ENCODE results near the gene TSPEAR. TPM values are rescaled to one million over a fixed set of nuclear protein-coding genes. Genes with fewer than 3 reads are reported as not detected.

Gene TSPEAR
- total RNA-seq, 4 donors from 2014 or later: not detected

GRCh38 chr21:44450402-44450801, 261.0 kb downstream of the TSPEAR start:
- Histone ChIP-seq H3K27me3 (peaks cover 22% of the 10 kb centered on the region), H3K9me3 (no peaks in the 10 kb centered on the region), H3K36me3 (no peaks in the 10 kb centered on the region), H3K4me1 (peaks cover 0 to 4% (median 1%) of the 10 kb centered on the region in 4 donors), H3K4me3 (no peak overlapping the region), H3K27ac (no peak overlapping the region)
- DNase-seq: no peak
- TF ChIP-seq CTCF (IDR thresholded peaks at IDR 0.05) (no peak), POLR2AphosphoS5 (IDR thresholded peaks at IDR 0.05) (no peak), POLR2A (IDR thresholded peaks at IDR 0.05) (no peak), EP300 (IDR thresholded peaks at IDR 0.05; ENCODE audit: low read depth) (no peak)
- WGBS, 2 donors (ENCODE audit: low coverage in 1 of 2): 29 to 69% methylated on average over 1 to 13 of the region's 14 CpGs
- intact Hi-C loops (cut with DNase I; ENCODE audit: low total_unique reads) (loop anchor here (10.0 kb wide), 1 partner anchor 116 kb away; the partner anchor contains the start of gene CFAP410), in situ Hi-C loops (cut with MboI; ENCODE audit: low pct_ligation_motif_present in 1 of 4, low pct_unique_long_range_greater_than_20kb in 1 of 4, low sequenced_read_pairs in 3 of 4) (loop anchor here in 2 of 4 donors (10.0 to 25.0 kb wide), 2 partner anchors 106 to 188 kb away; partner anchors contain the start of gene DNMT3L (in 1 of the 2))

DNA sequence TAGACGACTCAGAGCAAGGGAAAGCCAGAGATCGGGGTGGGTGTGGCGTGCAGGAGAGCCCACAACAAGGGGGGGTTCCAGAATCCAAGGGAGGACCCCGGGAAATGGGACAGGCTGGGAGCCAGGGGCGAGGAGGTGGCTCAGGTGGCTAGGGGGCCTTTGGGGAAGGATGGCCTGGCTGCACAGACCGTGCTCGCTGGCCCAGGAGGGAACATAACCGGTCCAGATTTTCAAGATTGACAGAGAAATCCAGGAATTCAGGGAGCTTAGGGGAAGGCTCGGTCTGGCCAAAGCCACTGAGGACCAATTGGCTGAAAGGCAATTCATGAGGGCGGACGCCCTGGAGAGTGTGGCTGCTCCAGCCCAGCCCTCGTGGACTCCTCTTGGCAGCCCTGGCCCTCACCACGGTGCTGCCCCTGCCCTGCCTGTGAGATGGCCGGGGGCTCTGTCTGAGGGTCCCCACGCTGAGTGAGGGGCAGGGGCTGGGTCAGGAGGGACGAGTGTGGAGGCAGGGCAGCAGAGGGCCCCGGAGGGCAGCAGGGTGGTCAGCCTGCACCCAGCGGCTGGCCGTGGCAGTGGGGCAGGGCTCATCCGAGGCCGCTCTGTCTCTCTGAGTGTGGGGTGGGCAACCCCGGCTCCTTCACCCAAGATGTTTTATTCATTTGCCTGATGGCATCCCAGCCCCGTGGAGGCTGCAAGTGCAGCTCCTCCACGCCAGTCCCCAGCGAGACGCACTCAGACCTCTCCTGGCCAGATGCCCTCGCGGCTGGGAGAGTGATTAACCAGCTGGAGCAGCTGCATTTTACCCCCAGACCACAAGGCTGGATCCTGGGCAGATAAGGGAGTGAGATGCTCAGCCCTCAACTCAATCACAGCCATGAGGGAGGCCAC, 261.7 kb downstream of the TSPEAR start:
- Histone ChIP-seq H3K9me3 (no peaks in the 10 kb centered on the region), H3K27me3 (peaks cover 24% of the 10 kb centered on the region), H3K27ac (no peak overlapping the region), H3K4me1 (no peaks in the 10 kb centered on the region), H3K36me3 (no peaks in the 10 kb centered on the region), H3K4me3 (no peak overlapping the region)
- DNase-seq: no peak
- intact Hi-C loops (cut with DNase I; ENCODE audit: low total_unique reads) (loop anchor here (10.0 kb wide), 1 partner anchor 115 kb away; the partner anchor contains the start of gene CFAP410), in situ Hi-C loops (cut with MboI; ENCODE audit: low pct_ligation_motif_present in 1 of 4, low pct_unique_long_range_greater_than_20kb in 1 of 4, low sequenced_read_pairs in 3 of 4) (loop anchor here in 2 of 4 donors (10.0 to 25.0 kb wide), 2 partner anchors 105 to 187 kb away; partner anchors contain the start of gene DNMT3L (in 1 of the 2))
- WGBS, 2 donors (ENCODE audit: low coverage in 1 of 2): 54 to 56% methylated on average over 7 to 27 of the region's 28 CpGs
- TF ChIP-seq EP300 (IDR thresholded peaks at IDR 0.05; ENCODE audit: low read depth) (no peak), POLR2AphosphoS5 (IDR thresholded peaks at IDR 0.05) (no peak), CTCF (IDR thresholded peaks at IDR 0.05) (no peak), POLR2A (IDR thresholded peaks at IDR 0.05) (no peak)

DNA sequence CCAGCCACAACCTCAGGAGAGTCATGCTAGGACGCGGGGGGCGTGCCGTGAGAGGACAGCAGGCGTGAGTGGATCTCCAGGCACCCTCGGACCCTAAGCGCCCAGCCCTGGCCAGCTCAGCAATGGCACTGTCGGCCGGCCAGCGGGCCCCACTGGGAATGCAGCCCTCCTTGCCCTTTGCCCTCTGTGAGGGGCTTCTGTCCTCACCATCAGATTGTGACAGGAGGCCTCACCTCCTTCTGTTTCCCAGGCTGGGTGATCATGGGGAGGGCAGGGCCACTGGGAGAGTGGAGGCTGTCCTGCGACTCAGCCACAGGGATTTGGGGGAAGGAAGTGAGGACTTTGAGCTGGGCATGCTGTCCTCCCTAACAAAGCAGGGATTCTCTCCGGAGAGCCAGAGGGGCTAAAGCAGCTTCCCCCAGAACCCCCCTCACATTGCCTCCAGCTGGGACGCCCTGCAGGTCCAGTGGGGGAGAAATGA, 262.7 kb downstream of the TSPEAR start:
- Histone ChIP-seq H3K4me3 (no peak overlapping the region), H3K36me3 (no peaks in the 10 kb centered on the region), H3K4me1 (no peaks in the 10 kb centered on the region), H3K27ac (no peak overlapping the region), H3K9me3 (no peaks in the 10 kb centered on the region), H3K27me3 (peaks cover 24% of the 10 kb centered on the region)
- no peak for DNase-seq
- intact Hi-C loops (cut with DNase I; ENCODE audit: low total_unique reads) (no loop called here), in situ Hi-C loops (cut with MboI; ENCODE audit: low pct_ligation_motif_present in 1 of 4, low pct_unique_long_range_greater_than_20kb in 1 of 4, low sequenced_read_pairs in 3 of 4) (no loop called here)
- TF ChIP-seq POLR2AphosphoS5 (IDR thresholded peaks at IDR 0.05): no peak
- TF ChIP-seq POLR2A (IDR thresholded peaks at IDR 0.05): no peak
- TF ChIP-seq CTCF (IDR thresholded peaks at IDR 0.05): no peak
- no peak for TF ChIP-seq EP300 (IDR thresholded peaks at IDR 0.05; ENCODE audit: low read depth)
- WGBS, 2 donors (ENCODE audit: low coverage in 1 of 2): 60% methylated on average over 10 of the region's 13 CpGs; no CpG with 5 or more reads in 1 of the 2 donors

Small RNA genes within 50 kb of the gene (small RNA-seq; reads per million reads assigned to genes)
- gene KRTAP12-6P: 0 reads per million in 4 donors

Other genes with a start within 250 kb of the TSPEAR start
- gene KRTAP10-1, start 171.4 kb downstream of the TSPEAR start, total RNA-seq: not detected
- gene KRTAP10-2, start 160.1 kb downstream of the TSPEAR start, total RNA-seq: not detected
- gene KRTAP10-3, start 152.8 kb downstream of the TSPEAR start, total RNA-seq: not detected
- not detected for gene KRTAP10-4, start 137.8 kb downstream of the TSPEAR start, total RNA-seq
- not detected for gene KRTAP10-5, start 131.0 kb downstream of the TSPEAR start, total RNA-seq
- gene KRTAP10-6, start 119.1 kb downstream of the TSPEAR start, total RNA-seq: not detected
- not detected for gene KRTAP10-7, start 111.0 kb downstream of the TSPEAR start, total RNA-seq
- gene KRTAP10-8, start 99.5 kb downstream of the TSPEAR start, total RNA-seq: not detected
- not detected for gene KRTAP10-9, start 84.5 kb downstream of the TSPEAR start, total RNA-seq
- gene KRTAP10-10, start 74.2 kb downstream of the TSPEAR start, total RNA-seq: not detected
- not detected for gene KRTAP10-11, start 65.2 kb downstream of the TSPEAR start, total RNA-seq
- gene KRTAP12-4, start 56.9 kb downstream of the TSPEAR start, total RNA-seq: not detected
- not detected for gene KRTAP12-3, start 53.6 kb downstream of the TSPEAR start, total RNA-seq
- gene KRTAP12-2, start 44.6 kb downstream of the TSPEAR start, total RNA-seq: not detected
- not detected for gene KRTAP12-1, start 29.4 kb downstream of the TSPEAR start, total RNA-seq
- not detected for gene KRTAP10-12, start 14.4 kb downstream of the TSPEAR start, total RNA-seq
- gene UBE2G2, start 90.2 kb upstream of the TSPEAR start, total RNA-seq: 10 to 100 TPM; 40.8 to 78.0 (median 60.5) TPM
- 10 to 100 TPM; 18.3 to 56.7 (median 38.1) TPM for gene SUMO3, start 106.5 kb upstream of the TSPEAR start, total RNA-seq
- gene PTTG1IP, start 162.1 kb upstream of the TSPEAR start, total RNA-seq: 100 to 1,000 TPM; 157 to 552 (median 288) TPM
- 10 to 100 TPM; 14.2 to 32.4 (median 24.9) TPM for gene ITGB2, start 209.3 kb upstream of the TSPEAR start, total RNA-seq
- 10 to 100 TPM in 3 of 4 donors, 1 to 10 TPM in 1; 8.1 to 46.0 (median 16.6) TPM for gene SLX9, start 228.5 kb upstream of the TSPEAR start, total RNA-seq